GM12878 (cell line): ENCODE data around the gene CNOT6L. TPM values are rescaled to one million over a fixed set of nuclear protein-coding genes. Genes with fewer than 3 reads are reported as not detected.

Experiments
- BACH1 ChIP-seq: fragments of 450-650 bp; IDR thresholded peaks from 2 replicates; pipeline ENCODE4 v1.6.1; 2017; ENCODE audit warnings: mild to moderate bottlenecking, borderline replicate concordance
- EED ChIP-seq: sonication (generic); IDR thresholded peaks from 2 replicates; pipeline ENCODE4 v1.6.1; 2016; ENCODE audit warnings: antibody characterized with exemption, low read depth
- FOS ChIP-seq: IDR thresholded peaks from 3 replicates; pipeline ENCODE4 v1.6.1; 2011; ENCODE audit warnings: borderline replicate concordance; ENCODE audit not compliant: insufficient read length; ENCODE audit errors: extremely low read depth
- MTA3 ChIP-seq: IDR thresholded peaks from 2 replicates; pipeline ENCODE4 v1.6.1; 2012; ENCODE audit warnings: low read length, inconsistent platforms, borderline replicate concordance
- RFX5 ChIP-seq: IDR thresholded peaks from 2 replicates; pipeline ENCODE4 v1.6.1; 2011; ENCODE audit warnings: low read depth, low read length, improper control_type of control experiment
- SUPT20H ChIP-seq: IDR thresholded peaks from 2 replicates; pipeline ENCODE4 v1.6.1; 2011; ENCODE audit warnings: low read depth, mild to moderate bottlenecking, low read length, moderate library complexity, borderline replicate concordance; ENCODE audit not compliant: control insufficient read depth
- WRNIP1 ChIP-seq: IDR thresholded peaks from 2 replicates; pipeline ENCODE4 v1.6.1; 2011; ENCODE audit warnings: low read depth, low read length, improper control_type of control experiment, borderline replicate concordance
- polyA plus RNA-seq, 11 experiments: library from polyadenylated mRNA; depleted of rRNA in 4 of 11; unstranded in 6 of 11; stranded (reverse) in 5 of 11; fragments of >200 nt; fragmentation: Nextera tagmentation in 4 of 11; fragmentation: Illumina TruSeq in 1 of 11; extraction: Ambion mirVana in 4 of 11; extraction: Trizol in 1 of 11; gene quantifications; 1 replicate in 1 of 11; 2 replicates in 10 of 11; pipeline versions ENCODE4 v1.2.1 to v1.2.3, GENCODE V29; 2011 to 2016; ENCODE audit warnings: inconsistent platforms in 2 of 11, missing spikeins in 2 of 11, low read depth in 1 of 11
- total RNA-seq, 4 experiments: library from RNA; depleted of rRNA in 3 of 4; stranded (reverse); fragments of >200 nt in 3 of 4; fragmentation: Illumina TruSeq in 1 of 4; extraction: Trizol in 1 of 4; gene quantifications; 2 replicates each; pipeline versions ENCODE4 v1.2.1 to v1.2.3, GENCODE V29; 2013 to 2021
- TF ChIP-seq, protein P1 (sequence below): fragments of 450-650 bp; IDR thresholded peaks from 2 replicates; pipeline ENCODE4 v1.6.1; 2017; ENCODE audit warnings: mild to moderate bottlenecking, moderate library complexity
- TF ChIP-seq, protein P2 (sequence below): fragments of 450-650 bp; IDR thresholded peaks from 2 replicates; pipeline ENCODE4 v1.6.1; 2016; ENCODE audit warnings: mild to moderate bottlenecking
- TF ChIP-seq, protein P3 (sequence below): fragments of 450-650 bp; IDR thresholded peaks from 2 replicates; pipeline ENCODE4 v1.6.1; 2018; ENCODE audit warnings: borderline replicate concordance, mild to moderate bottlenecking; ENCODE audit not compliant: partially characterized antibody

CNOT6L gene
- total and polyA plus RNA-seq, 10 of the 15 experiments (the other 5 are each of a cell fraction or from before 2014, with no cell fraction given) = 1.1 to 10.0 (median 3.0) TPM

DNA sequence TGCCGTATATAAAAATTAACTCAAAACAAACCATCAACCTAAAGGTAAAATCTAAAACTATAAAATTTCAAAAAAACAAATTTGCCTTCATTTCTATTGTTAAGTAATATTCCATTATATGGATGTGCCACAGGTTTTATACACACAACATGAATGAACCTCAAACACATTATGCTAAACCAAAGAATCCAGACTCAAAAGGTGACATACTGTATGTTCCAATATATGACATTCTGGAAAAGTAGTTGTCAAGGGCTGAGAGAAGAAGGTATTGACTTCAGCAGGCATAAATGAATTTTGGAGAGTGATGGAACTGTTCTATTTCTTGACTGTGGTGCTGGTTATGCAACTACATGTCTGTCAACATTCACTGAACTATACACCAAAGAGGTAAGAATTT lies 56.6 kb downstream of the CNOT6L start (continued):
- TF ChIP-seq, protein P1, sequence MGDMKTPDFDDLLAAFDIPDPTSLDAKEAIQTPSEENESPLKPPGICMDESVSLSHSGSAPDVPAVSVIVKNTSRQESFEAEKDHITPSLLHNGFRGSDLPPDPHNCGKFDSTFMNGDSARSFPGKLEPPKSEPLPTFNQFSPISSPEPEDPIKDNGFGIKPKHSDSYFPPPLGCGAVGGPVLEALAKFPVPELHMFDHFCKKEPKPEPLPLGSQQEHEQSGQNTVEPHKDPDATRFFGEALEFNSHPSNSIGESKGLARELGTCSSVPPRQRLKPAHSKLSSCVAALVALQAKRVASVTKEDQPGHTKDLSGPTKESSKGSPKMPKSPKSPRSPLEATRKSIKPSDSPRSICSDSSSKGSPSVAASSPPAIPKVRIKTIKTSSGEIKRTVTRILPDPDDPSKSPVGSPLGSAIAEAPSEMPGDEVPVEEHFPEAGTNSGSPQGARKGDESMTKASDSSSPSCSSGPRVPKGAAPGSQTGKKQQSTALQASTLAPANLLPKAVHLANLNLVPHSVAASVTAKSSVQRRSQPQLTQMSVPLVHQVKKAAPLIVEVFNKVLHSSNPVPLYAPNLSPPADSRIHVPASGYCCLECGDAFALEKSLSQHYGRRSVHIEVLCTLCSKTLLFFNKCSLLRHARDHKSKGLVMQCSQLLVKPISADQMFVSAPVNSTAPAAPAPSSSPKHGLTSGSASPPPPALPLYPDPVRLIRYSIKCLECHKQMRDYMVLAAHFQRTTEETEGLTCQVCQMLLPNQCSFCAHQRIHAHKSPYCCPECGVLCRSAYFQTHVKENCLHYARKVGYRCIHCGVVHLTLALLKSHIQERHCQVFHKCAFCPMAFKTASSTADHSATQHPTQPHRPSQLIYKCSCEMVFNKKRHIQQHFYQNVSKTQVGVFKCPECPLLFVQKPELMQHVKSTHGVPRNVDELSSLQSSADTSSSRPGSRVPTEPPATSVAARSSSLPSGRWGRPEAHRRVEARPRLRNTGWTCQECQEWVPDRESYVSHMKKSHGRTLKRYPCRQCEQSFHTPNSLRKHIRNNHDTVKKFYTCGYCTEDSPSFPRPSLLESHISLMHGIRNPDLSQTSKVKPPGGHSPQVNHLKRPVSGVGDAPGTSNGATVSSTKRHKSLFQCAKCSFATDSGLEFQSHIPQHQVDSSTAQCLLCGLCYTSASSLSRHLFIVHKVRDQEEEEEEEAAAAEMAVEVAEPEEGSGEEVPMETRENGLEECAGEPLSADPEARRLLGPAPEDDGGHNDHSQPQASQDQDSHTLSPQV = no peak
- TF ChIP-seq MTA3 (no peak), WRNIP1 (no peak), BACH1 (no peak), FOS (no peak), RFX5 (no peak), EED (no peak), SUPT20H (no peak)
- TF ChIP-seq, protein P2, sequence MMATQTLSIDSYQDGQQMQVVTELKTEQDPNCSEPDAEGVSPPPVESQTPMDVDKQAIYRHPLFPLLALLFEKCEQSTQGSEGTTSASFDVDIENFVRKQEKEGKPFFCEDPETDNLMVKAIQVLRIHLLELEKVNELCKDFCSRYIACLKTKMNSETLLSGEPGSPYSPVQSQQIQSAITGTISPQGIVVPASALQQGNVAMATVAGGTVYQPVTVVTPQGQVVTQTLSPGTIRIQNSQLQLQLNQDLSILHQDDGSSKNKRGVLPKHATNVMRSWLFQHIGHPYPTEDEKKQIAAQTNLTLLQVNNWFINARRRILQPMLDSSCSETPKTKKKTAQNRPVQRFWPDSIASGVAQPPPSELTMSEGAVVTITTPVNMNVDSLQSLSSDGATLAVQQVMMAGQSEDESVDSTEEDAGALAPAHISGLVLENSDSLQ = no peak
- TF ChIP-seq, protein P3, sequence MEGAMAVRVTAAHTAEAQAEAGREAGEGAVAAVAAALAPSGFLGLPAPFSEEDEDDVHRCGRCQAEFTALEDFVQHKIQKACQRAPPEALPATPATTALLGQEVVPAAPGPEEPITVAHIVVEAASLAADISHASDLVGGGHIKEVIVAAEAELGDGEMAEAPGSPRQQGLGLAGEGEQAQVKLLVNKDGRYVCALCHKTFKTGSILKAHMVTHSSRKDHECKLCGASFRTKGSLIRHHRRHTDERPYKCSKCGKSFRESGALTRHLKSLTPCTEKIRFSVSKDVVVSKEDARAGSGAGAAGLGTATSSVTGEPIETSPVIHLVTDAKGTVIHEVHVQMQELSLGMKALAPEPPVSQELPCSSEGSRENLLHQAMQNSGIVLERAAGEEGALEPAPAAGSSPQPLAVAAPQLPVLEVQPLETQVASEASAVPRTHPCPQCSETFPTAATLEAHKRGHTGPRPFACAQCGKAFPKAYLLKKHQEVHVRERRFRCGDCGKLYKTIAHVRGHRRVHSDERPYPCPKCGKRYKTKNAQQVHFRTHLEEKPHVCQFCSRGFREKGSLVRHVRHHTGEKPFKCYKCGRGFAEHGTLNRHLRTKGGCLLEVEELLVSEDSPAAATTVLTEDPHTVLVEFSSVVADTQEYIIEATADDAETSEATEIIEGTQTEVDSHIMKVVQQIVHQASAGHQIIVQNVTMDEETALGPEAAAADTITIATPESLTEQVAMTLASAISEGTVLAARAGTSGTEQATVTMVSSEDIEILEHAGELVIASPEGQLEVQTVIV = no peak
